ENCODE measurements around the gene NAP1L4. TPM values are rescaled to one million over a fixed set of nuclear protein-coding genes. Genes with fewer than 3 reads are reported as not detected.

Gene NAP1L4
- total RNA-seq, 1 donor from 2014 or later, result 163 TPM

DNA sequence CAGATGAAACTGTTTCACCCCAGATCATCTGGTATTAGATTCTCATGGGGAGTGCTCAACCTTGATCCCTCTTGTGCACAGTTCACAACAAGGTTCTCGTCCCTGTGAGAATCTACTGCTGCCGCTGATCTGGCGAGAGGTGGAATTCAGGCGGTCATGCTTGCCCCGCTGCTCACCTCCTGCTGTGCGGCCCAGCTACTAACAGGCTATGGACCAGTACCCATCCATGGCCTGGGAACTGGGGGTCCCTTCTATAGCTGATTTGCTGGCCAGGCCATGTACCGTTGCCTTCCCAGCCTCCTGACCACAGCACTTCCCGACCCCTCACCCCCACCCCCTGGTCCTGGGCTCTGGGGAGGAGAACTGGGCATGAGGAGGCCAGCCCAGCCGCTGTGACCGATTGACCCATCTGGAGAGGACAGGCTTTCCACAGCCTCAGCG lies 65.5 kb downstream of the NAP1L4 start:
- no peak for DNase-seq (ENCODE audit: extremely low read depth, low read depth, low spot score)

- DNase-seq (ENCODE audit: extremely low read depth, low read depth, low spot score), result no peak
Observed at GRCh38 chr11:2924821-2925675, 67.1 kb downstream of the NAP1L4 start.

- no peak for DNase-seq (ENCODE audit: extremely low read depth, low read depth, low spot score)
Observed at GRCh38 chr11:2924381-2924780, 67.7 kb downstream of the NAP1L4 start.

- no peak for DNase-seq (ENCODE audit: extremely low read depth, low read depth, low spot score)
Observed at GRCh38 chr11:2923446-2924375, 68.4 kb downstream of the NAP1L4 start.

DNA sequence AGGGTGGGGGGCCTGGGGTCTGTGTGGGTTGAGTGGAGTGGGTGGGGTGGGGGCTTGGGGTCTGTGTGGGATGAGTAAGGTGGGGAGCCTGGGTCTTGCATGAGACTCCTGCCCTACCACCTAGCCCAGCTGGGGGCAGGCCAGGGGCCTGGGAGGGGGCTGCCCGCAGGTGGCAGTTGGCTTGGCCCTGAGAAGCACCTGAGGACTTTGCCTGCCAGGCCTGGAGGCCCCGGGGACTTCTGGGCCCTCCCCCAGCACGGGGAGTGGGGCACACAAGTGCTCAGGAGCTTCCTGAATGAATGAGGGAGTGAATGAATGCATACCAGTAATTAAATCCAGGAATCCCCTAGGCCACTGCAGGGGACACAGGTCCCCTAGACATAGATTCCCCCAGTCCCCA lies 69.5 kb downstream of the NAP1L4 start:
- DNase-seq (ENCODE audit: extremely low read depth, low read depth, low spot score), result no peak

DNA sequence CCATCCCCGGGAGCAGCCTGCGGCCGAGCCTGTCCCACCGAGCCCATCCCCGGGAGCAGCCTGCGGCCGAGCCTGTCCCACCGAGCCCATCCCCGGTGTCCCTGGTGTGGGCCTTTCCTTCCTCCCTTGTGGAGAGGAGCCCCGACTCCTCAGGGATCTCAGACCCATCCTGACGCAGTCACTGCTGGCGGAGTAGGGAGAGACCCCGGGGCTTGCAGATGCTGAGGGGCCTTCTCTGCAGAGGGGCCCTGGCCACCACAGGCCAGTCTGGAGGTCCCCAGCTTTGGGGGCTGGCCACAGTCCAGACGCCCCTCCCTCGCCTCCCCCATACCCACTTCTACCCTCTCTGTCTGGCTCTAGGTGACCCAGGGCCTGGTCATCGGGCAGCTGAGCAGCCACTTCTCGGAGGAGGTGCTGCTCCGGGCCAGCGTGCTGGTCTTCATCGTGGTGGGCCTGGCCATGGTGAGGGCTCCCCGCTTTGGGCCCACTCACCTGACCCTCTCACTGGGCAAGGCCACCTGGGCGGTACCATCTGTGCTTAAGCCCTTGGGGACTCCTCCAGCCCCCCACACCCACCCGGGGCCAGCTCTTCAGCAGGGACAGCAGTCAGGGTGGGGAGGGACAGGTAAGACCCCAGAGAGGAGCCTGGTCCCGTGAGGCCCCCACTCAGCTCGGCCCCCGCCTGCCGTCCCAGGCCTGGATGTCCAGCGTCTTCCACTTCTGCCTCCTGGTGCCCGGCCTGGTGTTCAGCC lies 70.2 kb downstream of the NAP1L4 start:
- no peak for DNase-seq (ENCODE audit: extremely low read depth, low read depth, low spot score)

DNA sequence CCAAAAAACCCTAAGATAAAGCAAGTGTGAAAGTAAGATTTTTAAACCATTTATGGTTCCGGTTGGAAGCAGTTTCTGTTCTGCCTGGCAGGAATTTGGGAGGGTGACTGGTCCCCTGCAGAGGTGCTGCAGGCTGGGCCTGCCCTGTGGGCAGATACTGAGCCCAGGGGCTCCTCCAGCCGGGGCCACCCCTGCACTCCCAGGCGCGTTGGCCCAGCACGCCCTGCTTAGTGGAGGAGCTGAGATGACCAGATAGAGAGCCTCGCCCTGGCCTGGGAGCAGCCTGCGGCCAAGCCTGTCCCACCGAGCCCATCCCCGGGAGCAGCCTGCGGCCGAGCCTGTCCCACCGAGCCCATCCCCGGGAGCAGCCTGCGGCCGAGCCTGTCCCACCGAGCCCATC lies 70.9 kb downstream of the NAP1L4 start:
- no peak for DNase-seq (ENCODE audit: extremely low read depth, low read depth, low spot score)

- no peak for DNase-seq (ENCODE audit: extremely low read depth, low read depth, low spot score)
Observed at GRCh38 chr11:2920343-2920742, 71.8 kb downstream of the NAP1L4 start.

GRCh38 chr11:2919837-2920236 lies 72.3 kb downstream of the NAP1L4 start:
- DNase-seq (ENCODE audit: extremely low read depth, low read depth, low spot score), result no peak

DNA sequence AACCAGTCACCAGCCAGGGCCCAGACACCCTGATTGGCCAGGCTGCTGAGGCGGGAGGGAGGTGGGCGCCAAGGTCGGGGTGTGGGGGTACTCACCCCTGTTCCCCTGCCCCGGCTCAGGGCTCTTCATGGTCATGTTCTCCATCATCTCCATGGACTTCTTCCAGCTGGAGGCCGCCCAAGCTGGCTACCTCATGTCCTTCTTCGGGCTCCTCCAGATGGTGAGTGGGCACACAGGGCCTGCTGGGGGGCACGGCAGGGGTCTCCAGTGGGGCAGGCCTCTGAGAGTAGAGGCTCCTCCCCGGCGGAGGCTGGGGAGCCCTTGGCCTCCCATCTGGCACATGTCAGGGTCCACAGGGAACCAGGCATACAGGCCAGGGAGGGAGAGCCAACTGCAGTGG lies 72.9 kb downstream of the NAP1L4 start:
- DNase-seq (ENCODE audit: extremely low read depth, low read depth, low spot score), result no peak

GRCh38 chr11:2917842-2918490 lies 74.2 kb downstream of the NAP1L4 start:
- DNase-seq (ENCODE audit: extremely low read depth, low read depth, low spot score), result no peak

DNA sequence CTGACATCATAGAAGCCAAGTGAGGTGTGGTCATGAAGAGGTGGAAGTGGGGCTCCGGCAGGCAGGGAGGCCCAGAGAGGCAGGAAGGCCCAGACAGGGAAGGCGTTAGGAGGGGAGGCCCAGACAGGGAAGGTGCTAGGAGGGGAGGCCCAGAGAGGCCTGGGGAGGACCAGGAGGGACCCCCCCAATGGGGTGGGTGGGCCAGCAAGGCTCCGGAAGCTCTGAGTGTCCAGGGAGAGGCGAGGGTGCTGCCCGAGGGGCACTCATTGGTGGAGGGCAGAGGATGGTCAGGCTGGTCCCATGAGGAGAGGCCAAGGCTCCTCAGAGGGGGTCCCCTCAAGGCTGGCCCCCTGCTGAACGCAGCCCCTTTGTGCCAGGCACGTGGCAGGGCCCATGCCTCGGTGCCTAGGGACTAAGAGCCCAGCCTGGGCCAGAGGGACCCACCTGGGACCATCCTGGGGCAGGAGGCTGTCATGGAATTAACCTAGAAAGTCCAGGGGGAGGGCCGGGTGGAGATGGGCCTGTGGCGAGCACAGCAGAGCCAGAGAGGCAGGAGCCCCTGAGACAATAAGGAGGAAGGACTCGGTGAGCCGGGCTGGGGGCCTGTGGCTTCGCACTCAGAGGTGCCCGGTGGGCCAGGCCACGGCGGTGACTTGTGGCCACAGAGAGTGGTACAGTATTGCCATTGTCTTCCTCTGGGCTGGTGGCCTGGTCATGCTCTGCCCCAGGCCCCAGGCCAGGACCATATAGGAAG lies 75.1 kb downstream of the NAP1L4 start:
- DNase-seq (ENCODE audit: extremely low read depth, low read depth, low spot score), result no peak

DNA sequence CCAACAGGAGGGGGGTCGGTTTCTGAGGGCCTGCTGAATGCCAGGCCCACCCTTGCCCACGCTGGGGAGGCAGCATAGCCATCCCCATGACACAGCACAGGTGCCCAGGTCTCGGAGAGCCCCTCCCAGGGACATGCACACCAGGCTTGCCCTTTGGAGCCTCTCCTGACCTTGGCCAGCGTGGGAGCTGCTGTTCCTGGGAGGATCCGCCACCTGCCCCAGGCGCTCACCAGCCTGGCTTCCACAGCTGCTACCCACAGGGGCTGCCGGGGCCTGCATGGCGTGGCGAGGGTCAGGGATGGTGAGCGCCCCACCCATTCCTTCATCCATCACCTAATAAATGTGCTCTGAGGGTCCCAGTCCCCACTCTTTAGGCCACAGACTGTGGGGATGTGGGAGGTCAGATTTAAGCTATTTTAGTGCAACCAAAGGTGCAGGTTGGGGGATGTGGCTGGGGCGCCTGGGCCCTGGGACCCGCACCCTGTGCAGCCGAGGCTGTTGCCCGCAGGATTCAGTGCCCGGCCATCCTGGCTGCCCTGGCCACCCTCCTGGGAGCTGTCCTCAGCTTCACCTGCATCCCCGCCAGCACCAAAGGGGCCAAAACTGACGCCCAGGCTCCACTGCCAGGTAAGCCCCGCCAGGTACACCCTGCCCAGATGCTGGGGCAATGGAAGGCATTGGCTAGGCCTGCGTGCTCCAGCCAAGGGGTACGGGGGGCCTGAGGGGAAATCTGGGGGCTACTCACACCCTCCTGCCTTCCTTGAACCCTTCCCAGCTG lies 75.8 kb downstream of the NAP1L4 start:
- no peak for DNase-seq (ENCODE audit: extremely low read depth, low read depth, low spot score)

DNA sequence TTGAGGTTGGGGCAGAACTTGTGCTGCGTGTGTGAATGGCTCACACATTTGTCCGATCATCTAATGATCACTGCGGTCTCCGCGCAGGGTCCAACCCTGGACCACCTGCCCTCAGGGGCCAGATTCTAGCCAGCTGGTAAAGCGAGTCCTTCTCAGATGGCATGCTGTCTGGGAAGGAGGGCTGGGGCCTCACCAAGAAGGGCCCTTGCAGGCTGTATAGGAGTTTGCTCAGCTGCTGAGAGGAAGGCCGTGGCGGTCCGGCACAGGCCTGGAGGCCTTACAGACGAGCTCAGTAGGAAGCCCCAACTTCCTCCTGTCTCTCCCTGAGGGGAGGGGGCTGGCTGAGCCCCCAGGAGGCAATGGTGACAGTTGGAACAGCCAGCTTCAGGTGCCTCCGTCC lies 76.7 kb downstream of the NAP1L4 start:
- DNase-seq (ENCODE audit: extremely low read depth, low read depth, low spot score), result no peak

GRCh38 chr11:2914455-2915195 lies 77.5 kb downstream of the NAP1L4 start:
- no peak for DNase-seq (ENCODE audit: extremely low read depth, low read depth, low spot score)

DNA sequence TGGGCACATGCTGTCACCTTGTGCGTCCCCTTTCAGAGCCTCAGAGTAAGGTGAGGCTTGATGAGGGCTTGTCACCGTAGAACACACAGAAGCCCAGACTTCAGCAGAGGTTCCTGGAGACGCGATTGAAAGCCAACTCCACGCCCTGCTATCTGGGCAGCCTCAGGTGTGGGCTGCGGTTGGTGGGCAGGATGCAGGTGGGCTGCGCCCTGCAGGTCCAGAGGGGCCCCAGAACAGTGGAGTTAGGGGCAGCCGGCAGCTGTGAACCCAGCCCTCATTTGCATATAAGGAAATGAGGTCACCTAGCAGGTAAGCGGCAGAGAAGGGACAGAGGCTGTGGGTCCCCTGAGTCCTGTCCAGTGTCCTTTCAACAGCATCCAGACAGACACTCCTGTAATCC lies 78.4 kb downstream of the NAP1L4 start:
- DNase-seq (ENCODE audit: extremely low read depth, low read depth, low spot score), result no peak

DNA sequence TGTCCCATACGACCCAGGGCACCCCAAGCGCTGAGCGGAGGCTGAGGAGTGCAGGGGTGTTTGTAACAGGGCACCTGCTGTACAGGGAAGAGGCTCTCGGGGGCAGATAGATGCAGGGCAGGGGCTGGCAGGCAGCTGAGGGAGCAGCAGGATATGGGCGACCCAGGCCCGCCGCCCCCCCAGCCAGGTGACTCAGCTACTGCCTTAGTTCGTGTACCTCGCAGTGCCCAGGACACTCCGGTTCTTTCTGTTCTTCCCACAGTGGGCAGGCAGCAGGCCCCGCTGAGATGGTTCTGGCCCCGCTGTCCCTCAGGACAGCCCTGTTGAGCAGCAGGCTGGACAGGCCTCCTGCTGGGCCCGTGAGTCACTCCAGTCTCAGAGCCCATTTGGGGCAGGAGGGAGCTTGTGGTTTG lies 79.1 kb downstream of the NAP1L4 start:
- DNase-seq (ENCODE audit: extremely low read depth, low read depth, low spot score), result no peak

- DNase-seq (ENCODE audit: extremely low read depth, low read depth, low spot score), result no peak
Observed at GRCh38 chr11:2912498-2912897, 79.6 kb downstream of the NAP1L4 start.

Data from glomerular endothelial cell (primary cell).